AG04449 (cell line): ENCODE results near the gene STUM.

Experiments
- CTCF ChIA-PET: fragments of 350-600 bp; formaldehyde crosslinking; extraction: SDS; loops from one replicate; lab custom pipeline; 2021; ENCODE audit warnings: antibody characterized with exemption; lab: Yijun Ruan, JAX
- POLR2A ChIA-PET: fragments of 400-600, 350-600 bp; formaldehyde crosslinking; extraction: SDS; loops from one replicate; lab custom pipeline; 2020; ENCODE audit warnings: antibody characterized with exemption, inconsistent platforms; lab: Yijun Ruan, JAX
- DNase-seq: peaks from one replicate; pipeline ENCODE4 v3.0.0-alpha.2; 2010; ENCODE audit warnings: low read depth, low spot score
- H3K4me3 ChIP-seq: 2 replicates; pipeline ENCODE4 v1.5.1; 2011; ENCODE audit warnings: low read depth, mild to moderate bottlenecking, control low read depth, low read length
- TF ChIP-seq, protein P1 (sequence below): IDR thresholded peaks from one replicate; pipeline ENCODE4 v1.5.1; 2011; ENCODE audit warnings: mild to moderate bottlenecking, moderate library complexity, low read length, control low read depth, inconsistent platforms; ENCODE audit not compliant: insufficient read depth; ENCODE audit errors: missing control alignments

The STUM gene

DNA sequence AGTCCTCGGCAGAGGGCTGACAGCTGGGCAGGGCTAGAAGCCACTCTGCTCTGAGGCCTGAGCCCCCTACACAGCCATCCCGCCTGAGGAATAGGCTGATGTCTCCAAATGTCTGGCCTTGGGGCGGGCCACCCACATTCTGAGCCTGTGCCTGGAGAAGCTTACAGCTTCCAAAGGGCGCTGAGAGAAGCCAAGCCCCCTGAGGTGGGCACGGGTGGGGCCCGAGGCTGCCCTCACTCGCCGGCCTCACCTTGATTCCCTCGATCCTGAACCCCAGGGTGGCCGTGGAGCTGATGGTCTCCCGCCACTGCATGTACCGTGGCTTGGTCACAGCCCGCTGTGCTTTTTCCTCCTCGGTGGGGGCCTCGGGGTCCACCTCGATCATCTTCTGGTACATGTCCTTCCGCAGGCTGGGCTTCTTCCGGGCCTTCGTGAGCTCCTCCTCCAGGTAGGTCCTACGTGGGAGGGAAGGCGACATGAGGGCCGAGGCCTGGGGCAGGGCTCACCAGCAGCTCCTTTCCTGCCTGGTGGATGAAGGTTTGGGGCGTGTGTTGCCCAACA, 93.2 kb downstream of the STUM start:
- POLR2A ChIA-PET = no interaction called here

DNA sequence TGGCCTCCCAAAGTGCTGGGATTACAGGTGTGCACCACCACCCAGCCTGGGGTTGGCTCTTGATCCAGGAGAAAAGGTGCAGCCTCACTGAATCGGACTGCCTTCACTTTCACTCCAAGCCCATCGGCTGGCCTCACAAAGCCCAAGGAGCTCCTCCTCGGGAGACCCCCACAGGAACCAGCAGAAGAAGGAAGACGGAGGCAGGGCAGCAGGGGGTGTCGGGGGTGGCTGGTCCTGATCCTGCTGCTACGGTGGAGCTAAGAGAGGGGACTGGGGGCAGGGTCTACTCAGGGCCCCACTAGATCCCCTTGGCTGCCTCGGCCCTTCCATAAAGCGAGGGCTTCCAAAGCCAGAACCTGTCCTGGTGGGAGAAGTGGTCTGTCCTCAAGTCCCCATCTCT, 93.9 kb downstream of the STUM start:
- DNase-seq = no peak
- TF ChIP-seq, protein P1, sequence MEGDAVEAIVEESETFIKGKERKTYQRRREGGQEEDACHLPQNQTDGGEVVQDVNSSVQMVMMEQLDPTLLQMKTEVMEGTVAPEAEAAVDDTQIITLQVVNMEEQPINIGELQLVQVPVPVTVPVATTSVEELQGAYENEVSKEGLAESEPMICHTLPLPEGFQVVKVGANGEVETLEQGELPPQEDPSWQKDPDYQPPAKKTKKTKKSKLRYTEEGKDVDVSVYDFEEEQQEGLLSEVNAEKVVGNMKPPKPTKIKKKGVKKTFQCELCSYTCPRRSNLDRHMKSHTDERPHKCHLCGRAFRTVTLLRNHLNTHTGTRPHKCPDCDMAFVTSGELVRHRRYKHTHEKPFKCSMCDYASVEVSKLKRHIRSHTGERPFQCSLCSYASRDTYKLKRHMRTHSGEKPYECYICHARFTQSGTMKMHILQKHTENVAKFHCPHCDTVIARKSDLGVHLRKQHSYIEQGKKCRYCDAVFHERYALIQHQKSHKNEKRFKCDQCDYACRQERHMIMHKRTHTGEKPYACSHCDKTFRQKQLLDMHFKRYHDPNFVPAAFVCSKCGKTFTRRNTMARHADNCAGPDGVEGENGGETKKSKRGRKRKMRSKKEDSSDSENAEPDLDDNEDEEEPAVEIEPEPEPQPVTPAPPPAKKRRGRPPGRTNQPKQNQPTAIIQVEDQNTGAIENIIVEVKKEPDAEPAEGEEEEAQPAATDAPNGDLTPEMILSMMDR = no peak
- H3K4me3 ChIP-seq = no peak overlapping the region
- POLR2A ChIA-PET = no interaction called here
- CTCF ChIA-PET = interaction anchor here (1.4 to 21.4 kb wide), 4 partner anchors 9 to 182 kb away, joined by 3 to 424 read pairs (median 17); no protein-coding TSS in a partner anchor

More for the DNA sequence above, 93.2 kb downstream of the STUM start:
- no peak for DNase-seq
- no peak overlapping the region for H3K4me3 ChIP-seq
- TF ChIP-seq, protein P1 = no peak
- CTCF ChIA-PET = interaction anchor here (1.3 to 21.4 kb wide), 8 partner anchors 9 to 183 kb away, joined by 3 to 424 read pairs (median 4); no protein-coding TSS in a partner anchor

DNA sequence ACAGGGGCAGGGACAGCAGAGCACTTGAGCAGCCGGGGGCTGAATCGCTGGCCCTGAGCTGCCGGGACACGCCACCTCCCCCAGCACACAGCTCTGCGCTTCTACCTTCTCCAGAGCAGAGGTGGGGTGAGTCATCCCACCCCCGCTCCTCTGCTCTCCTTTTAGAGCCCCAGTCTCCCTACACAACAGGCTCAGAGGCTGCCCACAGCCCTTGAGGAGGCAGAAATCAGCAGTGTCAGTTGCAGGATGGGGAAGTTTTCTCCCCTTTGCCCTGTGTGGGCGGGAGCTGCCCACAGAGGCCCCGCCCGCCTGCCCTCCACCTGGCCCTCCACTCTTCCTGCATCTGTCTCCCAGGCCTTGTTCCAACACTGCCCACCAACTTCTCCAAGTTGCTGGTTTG, 94.6 kb downstream of the STUM start:
- no peak for DNase-seq
- TF ChIP-seq, protein P1 = no peak
- POLR2A ChIA-PET = no interaction called here
- no peak overlapping the region for H3K4me3 ChIP-seq
- CTCF ChIA-PET = interaction anchor here (1.4 to 21.4 kb wide), 4 partner anchors 10 to 181 kb away, joined by 4 to 424 read pairs (median 19); no protein-coding TSS in a partner anchor

DNA sequence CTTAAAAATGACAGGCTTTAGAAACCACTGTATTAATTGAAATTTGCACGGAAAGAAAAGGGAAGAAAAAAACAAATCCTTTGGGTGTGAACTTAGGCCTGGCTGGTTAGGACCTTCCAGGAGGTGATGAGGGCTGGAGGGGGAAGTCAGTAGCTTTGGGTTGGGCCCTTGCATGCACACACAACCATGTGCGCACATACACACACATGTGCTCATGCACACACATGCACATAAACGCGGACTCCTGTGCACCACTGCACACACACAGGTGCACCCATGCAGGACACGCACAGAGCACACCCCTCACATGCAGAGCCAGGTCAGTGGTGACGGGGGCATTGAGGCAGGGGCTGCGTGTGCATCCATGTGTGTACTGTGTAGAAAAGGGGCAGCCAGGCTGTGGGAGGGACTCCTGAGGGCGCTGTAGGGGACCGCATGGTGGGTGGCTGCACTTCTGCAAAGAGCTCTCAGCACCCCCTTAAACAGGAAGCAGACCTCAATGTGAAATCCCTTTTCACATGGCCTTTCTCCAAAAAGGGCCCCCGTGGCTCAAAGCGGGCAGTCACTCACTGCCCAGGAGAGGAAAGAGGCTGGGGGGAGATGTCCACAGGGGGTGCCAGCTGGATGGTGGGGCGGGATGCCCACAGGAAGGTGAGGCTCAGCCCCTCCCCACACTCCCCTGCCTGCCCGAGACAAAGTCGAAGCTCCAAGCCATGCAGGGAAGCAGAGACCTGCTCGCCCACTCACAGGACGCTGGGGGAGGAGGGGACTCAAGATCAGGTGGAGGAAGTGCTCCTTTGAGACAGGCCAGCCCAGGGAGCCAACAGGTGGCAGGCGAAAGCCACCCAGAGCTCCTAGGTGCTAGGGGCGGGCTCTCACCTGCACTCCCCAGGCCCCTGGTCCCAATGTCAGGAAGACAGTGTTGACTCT, 95.3 kb downstream of the STUM start:
- no peak overlapping the region for H3K4me3 ChIP-seq
- no peak for DNase-seq
- ChIA-PET POLR2A (interaction anchor here (0.7 kb wide), 1 partner anchor 150 kb away, joined by 3 read pairs; no protein-coding TSS in a partner anchor), CTCF (interaction anchor here (1.6 to 21.4 kb wide), 3 partner anchors 11 to 181 kb away, joined by 8 to 424 read pairs (median 30); no protein-coding TSS in a partner anchor)
- TF ChIP-seq, protein P1 = no peak

DNA sequence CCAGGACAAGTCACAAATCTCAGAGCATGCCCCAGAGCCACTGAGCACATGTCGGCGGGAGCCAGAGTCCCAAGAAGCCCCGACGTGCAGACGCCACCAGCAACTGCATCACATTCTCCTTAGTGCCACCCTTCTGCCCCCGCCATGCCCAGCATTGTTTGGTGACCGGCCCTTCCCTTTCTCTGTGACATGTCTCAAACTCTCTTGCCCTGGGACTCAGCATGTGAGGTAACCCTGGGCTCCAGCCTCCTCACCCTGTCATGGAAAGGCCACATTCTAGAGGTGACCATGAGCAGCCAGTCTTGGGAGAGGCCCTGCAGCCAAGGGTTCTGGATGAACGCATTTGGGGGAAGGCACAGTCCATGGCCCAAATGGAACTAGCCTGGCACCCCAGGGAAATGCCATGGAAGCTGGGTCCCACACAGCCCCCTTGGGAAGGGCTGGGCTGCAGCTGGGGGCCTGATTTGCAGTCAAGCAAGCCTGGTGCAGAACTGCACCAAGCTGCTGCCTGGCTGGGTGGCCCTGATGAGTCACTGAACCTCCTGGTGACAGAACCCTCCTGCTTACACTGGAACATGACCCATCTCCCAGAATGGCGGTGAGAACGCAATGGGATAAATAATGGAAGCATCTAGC, 96.1 kb downstream of the STUM start:
- POLR2A ChIA-PET = interaction anchor here (0.7 kb wide), 1 partner anchor 149 kb away, joined by 3 read pairs; no protein-coding TSS in a partner anchor
- no peak overlapping the region for H3K4me3 ChIP-seq
- CTCF ChIA-PET = interaction anchor here (1.2 to 4.8 kb wide), 3 partner anchors 12 to 18 kb away, joined by 3 to 30 read pairs (median 8); no protein-coding TSS in a partner anchor
- no peak for DNase-seq
- TF ChIP-seq, protein P1 = no peak
